Upper lobe of left lung (tissue), 4 donors: ENCODE measurements around the gene DNAH8.

Source experiments
- CTCF ChIP-seq, 6 experiments: fragments of 450-650 bp in 4 of 6; fragments of 200-600 bp in 2 of 6; sonication (generic) in 2 of 6; IDR thresholded peaks; one replicate each; pipeline ENCODE4 v1.5.1; 2016 to 2019; ENCODE audit warnings: antibody characterized with exemption in 6 of 6
- EP300 ChIP-seq, 4 donors: sonication (generic); formaldehyde crosslinking; IDR thresholded peaks; one replicate each; pipeline ENCODE4 v1.5.1; 2017; ENCODE audit warnings: antibody characterized with exemption in 4 of 4, control low read depth in 2 of 4
- POLR2A ChIP-seq, 4 donors: fragments of 450-650 bp; IDR thresholded peaks; one replicate each; pipeline ENCODE4 v1.5.1; 2016 to 2017; ENCODE audit warnings: antibody characterized with exemption in 4 of 4, mild to moderate bottlenecking in 2 of 4
- POLR2AphosphoS5 ChIP-seq, 2 donors: sonication (generic); formaldehyde crosslinking; IDR thresholded peaks; one replicate each; pipeline ENCODE4 v1.5.1; 2017; ENCODE audit warnings: antibody characterized with exemption in 2 of 2

GRCh38 chr6:38697846-38698245 is 17.3 kb upstream of the DNAH8 start:
- no peak for TF ChIP-seq POLR2A (IDR thresholded peaks at IDR 0.05)
- no peak for TF ChIP-seq POLR2AphosphoS5 (IDR thresholded peaks at IDR 0.05)
- no peak for TF ChIP-seq CTCF (IDR thresholded peaks at IDR 0.05)
- TF ChIP-seq EP300 (IDR thresholded peaks at IDR 0.05): no peak
